Right cardiac atrium (tissue), 5 donors: ENCODE data around the gene TAAR2. TPM values are rescaled to one million over a fixed set of nuclear protein-coding genes. Genes with fewer than 3 reads are reported as not detected.

ENCODE experiments used
- ATAC-seq, 2 donors: fragments of 200-7000 bp; cut with Tn5 transposase; one replicate each; pipeline versions ENCODE4 v1.8.0 to v1.9.1; 2020; ENCODE audit warnings: moderate library complexity in 2 of 2, mild to moderate bottlenecking in 1 of 2
- DNase-seq, 3 donors: peaks; one replicate each; pipeline ENCODE4 v3.0.0-alpha.2; 2020
- H3K27ac ChIP-seq: one replicate; pipeline ENCODE4 v1.5.1; 2013; ENCODE audit warnings: mild to moderate bottlenecking, low read length, control low read depth, moderate library complexity
- H3K27me3 ChIP-seq: one replicate; pipeline ENCODE4 v1.6.1; 2013; ENCODE audit not compliant: control insufficient read depth, insufficient read depth
- H3K4me1 ChIP-seq: one replicate; pipeline ENCODE4 v1.6.1; 2013; ENCODE audit warnings: low read length; ENCODE audit not compliant: control insufficient read depth, insufficient read depth
- H3K4me3 ChIP-seq: one replicate; pipeline ENCODE4 v1.5.1; 2013; ENCODE audit warnings: low read length, control low read depth
- H3K9me3 ChIP-seq: one replicate; pipeline ENCODE4 v1.6.1; 2013; ENCODE audit warnings: low read length; ENCODE audit not compliant: control insufficient read depth
- WGBS: extraction: QIAGEN DNeasy Blood & Tissue Kit; methylation state at CpG from one replicate; pipeline ENCODE4 v1.1.7; 2013; 5-methylcytosine and 5-hydroxymethylcytosine counted together
- intact Hi-C, 4 donors: fragments of 100-400 bp; cut with DNase I; formaldehyde crosslinking; loops; one replicate each; pipeline versions ENCODE4 v1.11.0 to v1.14.0; 2022 to 2023
- long read RNA-seq, 4 donors: library from polyadenylated mRNA; unstranded; transcript quantifications; one replicate each; pipeline ENCODE4 v2.0.0, GENCODE V29; 2020 to 2021
- polyA plus RNA-seq: library from polyadenylated mRNA; stranded (reverse); fragments of 200-250 nt; gene quantifications from one replicate; pipeline ENCODE4 v1.2.3, GENCODE V29; 2013
- total RNA-seq, 4 donors: library from RNA; stranded (reverse); fragmentation: NEBNext Ultra II Directional; extraction: Animal tissue kit (Norgen Biotek cat#: 25700); gene quantifications; one replicate each; pipeline ENCODE4 v1.2.1, GENCODE V29; 2021
- donor health status: healthy with polysubstance abuse.
- donor health status: DM: no; HTN: yes; CAD: no.
- donor health status: DM: no; HTN: no; CAD: no.
- donor health status: DM: no; HTN: yes; CAD: no; lungs with severe emphysema.
- donor health status: DM: yes; HTN: yes; CAD: no.

Gene TAAR2, protein sequence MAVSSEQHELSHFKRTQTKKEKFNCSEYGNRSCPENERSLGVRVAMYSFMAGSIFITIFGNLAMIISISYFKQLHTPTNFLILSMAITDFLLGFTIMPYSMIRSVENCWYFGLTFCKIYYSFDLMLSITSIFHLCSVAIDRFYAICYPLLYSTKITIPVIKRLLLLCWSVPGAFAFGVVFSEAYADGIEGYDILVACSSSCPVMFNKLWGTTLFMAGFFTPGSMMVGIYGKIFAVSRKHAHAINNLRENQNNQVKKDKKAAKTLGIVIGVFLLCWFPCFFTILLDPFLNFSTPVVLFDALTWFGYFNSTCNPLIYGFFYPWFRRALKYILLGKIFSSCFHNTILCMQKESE
- total RNA-seq, result not detected
- polyA plus RNA-seq, result not detected
- long read RNA-seq, donor 1, result 0 reads
- long read RNA-seq, donor 2, result 0 reads
- long read RNA-seq, donor 3, result 0 reads
- long read RNA-seq, donor 4, result 0 reads

DNA sequence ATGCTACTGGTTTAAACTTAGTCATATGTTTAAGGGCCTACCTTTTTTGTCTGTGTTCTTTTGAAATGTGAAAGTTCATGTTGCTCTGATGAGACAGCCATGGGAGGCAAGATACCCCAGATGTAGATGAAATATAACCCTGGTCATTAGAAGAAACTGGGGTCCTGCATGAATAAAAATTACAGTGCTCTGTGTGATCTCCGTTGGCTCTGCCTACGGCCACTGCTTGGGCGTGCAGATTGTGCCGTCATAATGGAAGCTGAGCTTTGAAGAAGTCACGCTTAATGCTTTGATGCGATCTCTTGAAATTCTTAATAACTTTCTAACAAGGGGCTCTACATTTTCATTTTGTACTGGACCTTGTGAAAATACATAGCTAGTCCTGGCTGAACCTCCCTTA is at the start of gene TAAR2:
Gene TAAR2 (minus strand): TSS at position 101 of the 400 bp plus-strand sequence. CDS start 0 bp downstream, at position 101.
- Histone ChIP-seq H3K4me1 (no peaks in the 10 kb centered on the region), H3K27me3 (no peaks in the 10 kb centered on the region), H3K27ac (no peak within 1 kb of the TSS), H3K4me3 (no peak within 1 kb of the TSS), H3K9me3 (no peaks in the 10 kb centered on the region)
- ATAC-seq (no peak), DNase-seq (no peak)
- 95% methylated on average over 6 of the region's 6 CpGs for WGBS
- intact Hi-C loops, result no loop called here

DNA sequence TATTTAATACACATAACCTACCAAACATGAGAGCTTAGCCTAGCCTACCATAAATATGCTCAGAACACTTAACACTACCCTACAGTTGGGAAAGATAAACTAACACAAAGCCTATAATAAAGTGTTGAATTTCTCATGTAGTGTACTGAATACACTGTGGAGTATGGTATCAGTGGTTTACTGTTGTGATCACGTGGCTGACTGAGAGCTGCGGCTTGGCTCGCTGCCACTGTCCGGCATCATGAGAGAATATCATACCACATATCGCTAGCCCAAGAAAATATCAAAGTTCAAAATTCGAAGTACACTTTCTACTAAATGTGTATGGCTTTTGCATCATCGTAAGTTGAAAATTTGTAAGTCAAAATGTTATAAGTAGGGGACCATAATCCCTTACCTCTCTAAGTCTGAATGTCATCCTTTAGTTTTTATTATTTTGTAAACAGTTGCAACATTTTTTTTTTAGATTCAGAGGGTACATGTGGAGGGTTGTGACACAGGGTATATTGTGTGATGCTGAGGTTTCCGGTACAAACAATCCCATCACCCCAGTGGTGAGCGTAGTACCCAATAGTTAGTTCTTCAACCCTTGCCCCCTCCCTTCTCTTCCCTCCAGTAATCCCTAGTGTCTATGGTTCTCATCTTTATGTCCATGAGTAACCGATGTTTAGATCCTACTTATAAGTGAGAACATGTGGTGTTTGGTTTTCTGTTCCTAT is 49.5 kb upstream of the TAAR2 start:
- ATAC-seq (no peak), DNase-seq (peak in 1 of 3 donors; percentile 34)
- intact Hi-C loops, result loop anchor here in 1 of 4 donors (10.0 kb wide), 1 partner anchor 91 kb away; no protein-coding TSS in a partner anchor
- Histone ChIP-seq H3K4me1 (no peaks in the 10 kb centered on the region), H3K27me3 (no peaks in the 10 kb centered on the region), H3K9me3 (no peaks in the 10 kb centered on the region), H3K4me3 (no peak overlapping the region), H3K27ac (no peak overlapping the region)
- WGBS, result 75% methylated on average over 10 of the region's 10 CpGs

DNA sequence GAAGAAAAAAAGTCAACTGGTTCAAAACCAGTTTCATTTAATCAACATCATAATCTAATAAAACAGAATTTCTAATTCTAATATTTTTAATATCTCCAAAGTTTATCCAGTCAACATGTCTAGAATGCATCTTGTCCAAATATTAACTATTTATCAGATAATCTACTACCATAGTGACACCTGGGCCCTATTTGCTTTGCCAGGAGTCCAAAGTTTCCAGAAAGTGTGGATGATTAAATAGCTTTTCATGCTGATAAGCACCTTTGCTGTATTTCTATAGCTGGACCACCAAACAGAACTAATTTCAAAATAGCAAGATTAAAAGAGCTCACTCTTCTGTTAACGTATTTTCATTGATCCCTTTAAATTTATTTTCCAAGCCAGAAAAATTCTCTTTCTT is 47.2 kb upstream of the TAAR2 start:
- Histone ChIP-seq H3K4me3 (no peak overlapping the region), H3K27me3 (no peaks in the 10 kb centered on the region), H3K27ac (no peak overlapping the region), H3K9me3 (no peaks in the 10 kb centered on the region), H3K4me1 (no peaks in the 10 kb centered on the region)
- DNase-seq, result no peak
- intact Hi-C loops, result loop anchor here in 1 of 4 donors (10.0 kb wide), 1 partner anchor 94 kb away; no protein-coding TSS in a partner anchor
- WGBS, result 93% methylated on average over 1 of the region's 1 CpG
- no peak for ATAC-seq

DNA sequence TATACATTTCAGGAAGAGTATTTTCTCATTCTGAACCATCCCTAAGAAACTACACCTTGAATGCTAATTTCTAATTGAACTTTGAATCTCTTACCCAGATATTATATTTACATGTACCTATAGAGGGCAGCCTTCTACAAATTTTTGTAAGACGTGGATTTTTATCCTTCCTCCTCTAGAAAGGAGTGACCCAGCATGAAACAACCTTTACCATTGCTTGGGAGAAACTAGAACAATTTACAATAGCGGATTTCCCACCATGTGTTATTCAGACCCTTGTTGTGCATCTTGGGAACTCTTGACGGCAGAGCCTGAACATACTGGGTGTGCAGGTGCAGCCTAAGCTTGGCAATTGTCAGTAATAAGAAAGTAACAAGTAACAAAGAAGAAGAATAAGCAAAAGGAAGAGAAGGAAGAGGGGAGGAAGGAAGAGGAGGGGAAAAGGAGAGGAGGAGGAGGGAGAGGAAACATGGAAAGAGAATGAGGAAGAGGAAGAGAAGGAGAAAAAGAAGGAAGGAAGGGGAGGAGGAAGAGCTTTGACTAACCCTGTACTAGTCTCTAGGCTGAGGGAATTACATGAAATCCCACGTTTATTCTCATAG is 45.7 kb upstream of the TAAR2 start:
- Histone ChIP-seq H3K27ac (no peak overlapping the region), H3K4me1 (no peaks in the 10 kb centered on the region), H3K4me3 (no peak overlapping the region), H3K27me3 (no peaks in the 10 kb centered on the region), H3K9me3 (no peaks in the 10 kb centered on the region)
- ATAC-seq, result peak; percentile 52 to 65
- intact Hi-C loops, result loop anchor here in 2 of 4 donors (10.0 kb wide), 1 partner anchor 95 kb away; no protein-coding TSS in a partner anchor
- DNase-seq, result no peak
- 13% methylated on average over 4 of the region's 4 CpGs for WGBS

DNA sequence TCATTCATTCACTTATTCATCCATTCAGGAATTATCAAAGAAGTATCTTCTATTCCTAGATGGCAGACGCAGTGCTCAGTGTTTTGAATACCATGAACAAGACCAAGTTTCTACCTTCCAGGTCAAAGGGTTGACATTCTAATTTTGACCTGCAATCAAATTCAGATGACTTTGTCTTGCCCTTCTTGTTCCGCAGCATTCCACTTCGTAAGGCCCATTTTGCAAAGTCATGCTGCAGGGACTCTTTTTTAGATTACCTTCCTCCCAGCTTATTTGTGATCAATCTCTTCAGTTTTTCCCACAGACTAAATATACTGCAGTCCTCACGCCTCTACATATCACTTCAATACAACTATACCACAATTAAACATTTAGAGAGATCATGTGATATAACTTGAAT is 42.0 kb upstream of the TAAR2 start:
- DNase-seq (no peak), ATAC-seq (no peak)
- H3K27me3 ChIP-seq, result no peaks in the 10 kb centered on the region
- no peak overlapping the region for H3K27ac ChIP-seq
- H3K4me1 ChIP-seq, result no peaks in the 10 kb centered on the region
- no peaks in the 10 kb centered on the region for H3K9me3 ChIP-seq
- intact Hi-C loops, result loop anchor here in 1 of 4 donors (10.0 kb wide), 1 partner anchor 99 kb away; no protein-coding TSS in a partner anchor
- 79% methylated on average over 4 of the region's 4 CpGs for WGBS
- no peak overlapping the region for H3K4me3 ChIP-seq

DNA sequence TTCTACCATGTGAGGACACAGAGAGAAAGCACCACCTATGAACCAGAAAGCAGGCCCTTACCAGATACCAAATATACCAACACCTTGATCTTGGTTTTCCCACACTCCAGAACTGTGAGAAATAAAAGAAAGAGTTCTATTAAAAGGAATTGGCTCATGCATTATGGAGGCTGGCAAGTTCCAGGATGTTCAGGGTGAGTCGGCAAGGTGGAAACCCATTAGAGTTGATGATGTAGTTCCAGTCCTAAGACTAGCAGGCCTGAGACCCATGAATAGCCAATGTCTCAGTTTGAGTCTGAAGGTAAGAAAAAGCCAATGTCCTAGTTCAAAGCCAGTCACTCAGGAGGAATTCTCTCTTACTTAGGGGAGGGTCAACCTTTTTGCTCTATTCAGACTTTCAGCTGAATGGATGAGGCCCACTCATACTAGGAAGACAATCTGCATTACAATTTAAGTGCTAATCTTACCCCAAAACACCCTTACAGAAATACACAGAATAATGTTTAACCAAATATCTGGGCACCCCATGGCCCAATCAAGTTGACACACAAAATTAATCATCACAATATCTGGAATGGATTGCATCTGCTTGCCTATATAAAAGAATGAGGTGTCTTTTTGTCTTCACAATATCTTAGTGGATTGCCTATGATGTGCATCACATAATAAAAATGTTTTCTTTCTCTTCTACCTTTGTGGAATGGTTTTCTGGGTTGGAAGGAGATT is 40.4 kb upstream of the TAAR2 start:
- intact Hi-C loops, result loop anchor here in 1 of 4 donors (10.0 kb wide), 1 partner anchor 100 kb away; no protein-coding TSS in a partner anchor
- Histone ChIP-seq H3K4me1 (no peaks in the 10 kb centered on the region), H3K27me3 (no peaks in the 10 kb centered on the region), H3K9me3 (no peaks in the 10 kb centered on the region), H3K27ac (no peak overlapping the region), H3K4me3 (no peak overlapping the region)
- no peak for ATAC-seq
- no peak for DNase-seq
- 95% methylated on average over 1 of the region's 1 CpG for whole genome bisulfite sequencing

DNA sequence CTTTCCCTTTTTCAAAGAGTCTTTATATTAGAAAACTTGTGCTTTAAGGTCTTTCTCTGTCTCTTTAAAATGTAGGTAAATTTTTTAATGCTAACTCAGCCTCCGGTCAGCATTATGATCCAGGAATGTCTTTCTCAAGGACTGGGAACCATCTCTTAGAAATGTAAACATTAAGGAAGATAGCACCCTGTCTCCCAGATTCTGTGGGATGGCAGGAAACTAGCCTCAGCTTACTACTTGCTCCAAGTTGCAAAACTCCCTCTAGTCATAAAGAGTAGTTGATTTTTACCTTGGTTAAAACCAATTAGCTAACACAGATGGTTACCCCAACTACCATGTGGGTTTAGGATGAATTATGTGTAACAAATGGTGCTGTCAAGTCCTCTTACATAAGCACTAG is 39.6 kb upstream of the TAAR2 start:
- ATAC-seq (no peak), DNase-seq (no peak)
- Histone ChIP-seq H3K4me1 (no peaks in the 10 kb centered on the region), H3K27me3 (no peaks in the 10 kb centered on the region), H3K27ac (no peak overlapping the region), H3K9me3 (no peaks in the 10 kb centered on the region), H3K4me3 (no peak overlapping the region)
- intact Hi-C loops, result loop anchor here in 1 of 4 donors (10.0 kb wide), 1 partner anchor 101 kb away; no protein-coding TSS in a partner anchor
- WGBS, result 71% methylated on average over 1 of the region's 1 CpG

DNA sequence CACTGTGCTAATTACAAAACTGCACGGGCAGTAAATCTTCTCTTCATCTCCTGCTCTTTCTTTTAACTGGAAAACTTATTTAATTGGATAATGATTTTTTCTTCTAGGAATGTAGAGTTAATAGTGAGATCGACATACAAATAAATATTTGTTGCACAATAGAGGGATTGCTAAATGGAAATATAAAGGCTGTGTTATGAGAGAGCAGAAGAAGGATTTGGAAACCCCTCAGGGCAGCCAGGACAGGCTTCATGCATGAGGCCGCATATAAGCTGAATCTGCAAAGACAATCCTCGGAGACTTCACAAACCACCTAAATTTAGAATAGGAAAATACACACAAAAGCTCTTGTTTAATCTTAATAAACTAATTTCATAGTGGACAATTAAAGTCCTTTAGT is 37.8 kb upstream of the TAAR2 start:
- intact Hi-C loops, result loop anchor here in 1 of 4 donors (10.0 kb wide), 1 partner anchor 103 kb away; no protein-coding TSS in a partner anchor
- Histone ChIP-seq H3K4me1 (no peaks in the 10 kb centered on the region), H3K9me3 (no peaks in the 10 kb centered on the region), H3K4me3 (no peak overlapping the region), H3K27me3 (no peaks in the 10 kb centered on the region), H3K27ac (no peak overlapping the region)
- DNase-seq (no peak), ATAC-seq (no peak)
- WGBS, result 78% methylated on average over 4 of the region's 4 CpGs

DNA sequence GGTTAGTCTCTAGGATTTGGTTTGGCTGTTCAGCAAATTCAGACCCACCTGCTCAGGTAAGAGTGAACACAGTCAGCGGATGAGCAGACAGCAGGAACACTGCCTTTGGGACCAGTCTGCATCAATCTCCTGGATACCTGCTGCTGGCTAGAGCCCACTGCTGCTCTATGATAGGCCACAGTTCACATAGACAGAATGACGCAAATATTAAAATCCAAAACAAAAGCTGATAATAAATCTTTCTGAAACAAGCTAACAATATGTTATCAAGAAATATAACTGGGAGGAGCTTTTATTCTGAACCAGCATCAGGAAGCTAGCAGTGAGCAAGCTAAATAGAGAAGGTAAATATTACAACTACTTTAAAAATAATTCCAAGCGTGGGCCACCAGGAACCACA is 35.0 kb upstream of the TAAR2 start, which contains the start of gene TAAR1:
Gene TAAR1 (minus strand): TSS at position 101 of the 400 bp plus-strand sequence. CDS start 13,179 bp downstream, outside the sequence.
- ATAC-seq (no peak), DNase-seq (no peak)
- no peak within 1 kb of the TSS for H3K27ac ChIP-seq
- H3K4me1 ChIP-seq, result no peaks in the 10 kb centered on the region
- H3K9me3 ChIP-seq, result no peaks in the 10 kb centered on the region
- H3K27me3 ChIP-seq, result no peaks in the 10 kb centered on the region
- intact Hi-C loops, result no loop called here
- WGBS, result 74% methylated on average over 3 of the region's 3 CpGs
- no peak within 1 kb of the TSS for H3K4me3 ChIP-seq

DNA sequence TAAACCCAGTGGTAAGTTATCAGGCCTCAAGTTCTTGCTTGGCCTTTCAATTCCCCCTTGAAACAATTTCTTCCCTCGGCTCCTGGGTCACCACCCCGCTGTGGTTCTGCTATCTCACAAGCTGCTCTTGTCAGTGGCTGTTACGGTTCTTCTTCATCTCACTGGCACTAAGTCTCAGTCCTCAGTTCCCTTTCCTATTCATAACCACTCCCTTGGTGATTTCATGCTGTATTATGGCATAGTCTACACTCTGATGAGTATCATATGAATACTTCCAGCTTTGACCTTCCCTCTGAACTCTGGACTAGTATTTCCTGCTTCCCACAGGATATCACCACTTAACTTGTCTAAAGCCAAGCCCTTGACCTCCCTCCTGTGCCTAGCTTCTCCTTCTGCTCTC is 27.0 kb upstream of the TAAR2 start:
- DNase-seq (no peak), ATAC-seq (peak in 1 of 2 donors; percentile 13)
- H3K27ac ChIP-seq, result no peak overlapping the region
- 63% methylated on average over 3 of the region's 3 CpGs for WGBS
- H3K4me3 ChIP-seq, result no peak overlapping the region
- intact Hi-C loops, result no loop called here
- no peaks in the 10 kb centered on the region for H3K9me3 ChIP-seq
- no peaks in the 10 kb centered on the region for H3K27me3 ChIP-seq
- no peaks in the 10 kb centered on the region for H3K4me1 ChIP-seq
